ENCODE data around the gene BRD3.

The BRD3 gene

GRCh38 chr9:133992780-133993634 is 74.8 kb downstream of the BRD3 start:
- Histone ChIP-seq H2AFZ (ENCODE audit: low read length) (peak overlapping the region; percentile 97), H3K79me2 (ENCODE audit: insufficient read depth, low read length) (peaks cover 37% of the 10 kb centered on the region), H3K27me3 (ENCODE audit: insufficient read depth, low read length, poor library complexity, severe bottlenecking) (no peaks in the 10 kb centered on the region), H3K4me3 (ENCODE audit: low read length, poor library complexity, severe bottlenecking) (peak overlapping the region; percentile 97), H4K20me1 (ENCODE audit: insufficient read depth, low read length, poor library complexity, severe bottlenecking) (peaks cover 7% of the 10 kb centered on the region), H3K4me1 (ENCODE audit: insufficient read depth, low read length, poor library complexity, severe bottlenecking) (peaks cover 32% of the 10 kb centered on the region), H3K9me3 (ENCODE audit: insufficient read depth, low read depth, low read length) (no peaks in the 10 kb centered on the region), H3K9ac (ENCODE audit: low read depth, low read length, poor library complexity, severe bottlenecking) (peak overlapping the region; percentile 95), H3F3A (ENCODE audit: low read depth) (no peaks in the 10 kb centered on the region), H3K9me2 (replicated peaks; ENCODE audit: low read depth, low read length) (no peaks in the 10 kb centered on the region), H3K36me3 (ENCODE audit: insufficient read depth, low read length) (no peaks in the 10 kb centered on the region), H3K4me2 (ENCODE audit: low read depth, low read length, poor library complexity, severe bottlenecking) (peak overlapping the region; percentile 98)
- no peak for TF ChIP-seq EZH2phosphoT487 (IDR thresholded peaks at IDR 0.05; ENCODE audit: borderline replicate concordance)
- TF ChIP-seq CTCF (conservative IDR thresholded peaks at IDR 0.05; ENCODE audit: low read length), result peak; percentile 66

GRCh38 chr9:133991964-133992779 is 75.7 kb downstream of the BRD3 start, which contains the start of gene VAV2:
Gene VAV2, minus strand, starts transcription at chr9:133992324. Its CDS starts 46 bp downstream, at chr9:133992278.
- Histone ChIP-seq H2AFZ (ENCODE audit: low read length) (peak within 1 kb of the TSS; percentile 97), H3K9ac (ENCODE audit: low read depth, low read length, poor library complexity, severe bottlenecking) (peak within 1 kb of the TSS; percentile 95), H3K27me3 (ENCODE audit: insufficient read depth, low read length, poor library complexity, severe bottlenecking) (no peaks in the 10 kb centered on the region), H3K9me3 (ENCODE audit: insufficient read depth, low read depth, low read length) (no peaks in the 10 kb centered on the region), H3K79me2 (ENCODE audit: insufficient read depth, low read length) (peaks cover 45% of the 10 kb centered on the region), H3K9me2 (replicated peaks; ENCODE audit: low read depth, low read length) (no peaks in the 10 kb centered on the region), H4K20me1 (ENCODE audit: insufficient read depth, low read length, poor library complexity, severe bottlenecking) (peaks cover 7% of the 10 kb centered on the region), H3K4me1 (ENCODE audit: insufficient read depth, low read length, poor library complexity, severe bottlenecking) (peaks cover 39% of the 10 kb centered on the region), H3K36me3 (ENCODE audit: insufficient read depth, low read length) (no peaks in the 10 kb centered on the region), H3F3A (ENCODE audit: low read depth) (no peaks in the 10 kb centered on the region), H3K4me2 (ENCODE audit: low read depth, low read length, poor library complexity, severe bottlenecking) (peak within 1 kb of the TSS; percentile 98), H3K4me3 (ENCODE audit: low read length, poor library complexity, severe bottlenecking) (peak within 1 kb of the TSS; percentile 97)
- TF ChIP-seq CTCF (conservative IDR thresholded peaks at IDR 0.05; ENCODE audit: low read length) (no peak), EZH2phosphoT487 (IDR thresholded peaks at IDR 0.05; ENCODE audit: borderline replicate concordance) (no peak)

GRCh38 chr9:133991214-133991921 is 76.5 kb downstream of the BRD3 start:
- Histone ChIP-seq H3K4me2 (ENCODE audit: low read depth, low read length, poor library complexity, severe bottlenecking) (peak overlapping the region; percentile 83), H3F3A (ENCODE audit: low read depth) (no peaks in the 10 kb centered on the region), H3K9ac (ENCODE audit: low read depth, low read length, poor library complexity, severe bottlenecking) (peak overlapping the region; percentile 61), H3K79me2 (ENCODE audit: insufficient read depth, low read length) (peaks cover 50% of the 10 kb centered on the region), H3K36me3 (ENCODE audit: insufficient read depth, low read length) (no peaks in the 10 kb centered on the region), H3K27me3 (ENCODE audit: insufficient read depth, low read length, poor library complexity, severe bottlenecking) (no peaks in the 10 kb centered on the region), H3K4me1 (ENCODE audit: insufficient read depth, low read length, poor library complexity, severe bottlenecking) (peaks cover 39% of the 10 kb centered on the region), H3K9me2 (replicated peaks; ENCODE audit: low read depth, low read length) (no peaks in the 10 kb centered on the region), H4K20me1 (ENCODE audit: insufficient read depth, low read length, poor library complexity, severe bottlenecking) (peaks cover 7% of the 10 kb centered on the region), H2AFZ (ENCODE audit: low read length) (no peak overlapping the region), H3K9me3 (ENCODE audit: insufficient read depth, low read depth, low read length) (no peaks in the 10 kb centered on the region), H3K4me3 (ENCODE audit: low read length, poor library complexity, severe bottlenecking) (peak overlapping the region; percentile 97)
- TF ChIP-seq CTCF (conservative IDR thresholded peaks at IDR 0.05; ENCODE audit: low read length) (no peak), EZH2phosphoT487 (IDR thresholded peaks at IDR 0.05; ENCODE audit: borderline replicate concordance) (no peak)
